HG02610 (cell line): ENCODE results near the gene DCAF12.
A peak's percentile ranks its signal among the peaks of the same experiment; 100 is the strongest.
"Not testable (repeated sequence)": the region's sequence is repeated elsewhere in the genome, so short reads cannot be mapped to it uniquely, and the experiment has no call there.

Experiments
- ATAC-seq: cut with Tn5 transposase; IDR thresholded peaks from one replicate; pipeline ENCODE4 v1.9.1; 2021; ENCODE audit warnings: mild to moderate bottlenecking, moderate library complexity; ENCODE audit not compliant: unreplicated experiment

Gene DCAF12

DNA sequence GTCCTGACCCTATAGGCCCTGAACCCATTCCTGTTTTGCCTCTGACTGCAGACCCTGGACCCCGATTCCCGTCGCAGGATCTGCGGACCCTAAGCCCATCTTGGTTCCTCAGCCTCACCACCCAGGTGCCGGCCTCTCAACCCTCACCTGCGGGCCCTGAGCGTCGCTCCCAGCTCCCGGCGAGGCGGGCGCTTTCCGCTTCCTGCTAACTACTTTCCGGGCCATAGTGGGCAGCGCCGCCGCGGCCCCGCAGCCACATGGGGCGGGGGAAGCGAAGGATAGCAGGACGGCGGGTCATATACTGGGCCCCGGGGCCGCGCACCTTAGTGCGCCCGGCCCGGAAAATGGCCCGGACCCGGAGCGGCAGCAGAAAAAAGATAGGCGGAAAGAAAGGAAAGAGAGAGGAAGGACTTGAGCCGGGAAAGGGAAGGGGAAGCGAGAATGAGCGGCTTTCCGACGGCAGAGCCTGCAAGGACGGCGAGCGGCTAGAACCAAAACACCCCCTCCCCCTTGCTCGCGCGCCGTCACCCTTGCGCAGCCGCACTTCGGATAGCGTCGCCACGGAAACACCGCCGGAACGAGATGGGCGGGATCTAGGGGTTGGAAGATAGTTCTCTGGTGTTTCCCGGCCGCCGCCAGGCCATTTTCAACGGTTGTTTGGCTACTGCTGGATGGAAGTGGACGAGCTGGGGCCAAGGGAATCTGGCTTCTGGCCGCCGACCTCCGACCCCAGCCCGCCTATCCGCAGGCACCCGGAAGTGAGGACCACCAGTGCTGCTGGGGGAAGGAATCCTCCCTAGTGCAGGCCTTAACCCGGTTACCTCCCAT lies at the start of gene DCAF12:
Gene DCAF12 (minus strand): TSS at position 492 of the 828 bp plus-strand sequence. CDS start 267 bp downstream, at position 225.
- peak; percentile 86 for ATAC-seq

DNA sequence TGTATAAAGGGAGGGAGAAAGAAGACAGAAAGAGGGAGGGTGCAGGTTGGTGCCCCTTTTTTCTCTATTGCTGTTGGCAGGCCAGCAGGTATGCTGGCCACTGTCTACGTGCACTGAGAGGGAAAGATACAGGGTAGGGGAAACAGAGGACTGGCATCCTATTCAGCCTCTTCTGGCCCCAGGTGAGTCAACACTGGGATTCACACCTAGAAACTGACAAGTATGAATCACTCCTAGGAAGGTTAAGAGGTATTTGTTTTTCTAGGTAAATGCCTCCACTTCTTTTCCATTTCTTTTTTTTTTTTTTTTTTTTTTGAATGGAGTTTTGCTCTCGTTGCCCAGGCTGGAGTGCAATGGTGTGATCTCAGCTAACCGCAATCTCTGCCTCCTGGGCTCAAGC lies 49.6 kb upstream of the DCAF12 start:
- no peak for ATAC-seq

DNA sequence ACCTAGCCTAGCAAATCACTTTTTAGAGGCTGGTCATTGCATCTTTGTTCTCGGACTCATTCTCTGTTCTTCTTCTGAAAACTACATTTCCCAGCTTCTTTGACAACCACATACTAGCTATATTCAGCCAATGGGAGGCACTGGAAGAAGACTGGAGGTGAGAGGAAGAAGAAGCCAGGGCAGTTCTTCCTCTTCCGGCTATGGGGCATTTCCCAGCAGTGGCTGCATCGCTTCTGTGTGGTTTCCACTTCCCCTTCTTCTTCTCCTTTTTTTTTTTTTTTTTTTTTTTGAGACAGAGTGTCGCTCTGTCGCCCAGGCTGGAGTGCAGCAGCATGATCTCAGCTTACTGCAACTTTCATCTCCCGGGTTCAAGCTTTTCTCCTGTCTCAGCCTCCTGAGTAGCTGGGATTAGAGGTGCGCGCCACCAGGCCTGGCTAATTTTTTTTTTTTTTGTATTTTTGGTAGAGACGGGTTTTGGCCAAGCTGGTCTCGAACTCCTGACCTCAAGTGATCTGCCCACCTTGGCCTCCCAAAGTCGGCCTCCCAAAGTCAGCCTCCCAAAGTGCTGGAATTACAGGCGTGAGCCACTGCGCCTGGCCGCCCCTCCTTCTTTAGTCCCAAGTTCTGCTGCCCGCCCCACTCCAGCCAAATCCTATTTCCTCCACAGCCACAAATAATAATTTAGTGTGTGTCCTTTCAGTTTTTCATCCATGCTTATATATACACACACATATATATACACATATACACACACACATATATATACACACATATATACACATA lies 45.4 kb upstream of the DCAF12 start:
- ATAC-seq: peak; percentile 72

DNA sequence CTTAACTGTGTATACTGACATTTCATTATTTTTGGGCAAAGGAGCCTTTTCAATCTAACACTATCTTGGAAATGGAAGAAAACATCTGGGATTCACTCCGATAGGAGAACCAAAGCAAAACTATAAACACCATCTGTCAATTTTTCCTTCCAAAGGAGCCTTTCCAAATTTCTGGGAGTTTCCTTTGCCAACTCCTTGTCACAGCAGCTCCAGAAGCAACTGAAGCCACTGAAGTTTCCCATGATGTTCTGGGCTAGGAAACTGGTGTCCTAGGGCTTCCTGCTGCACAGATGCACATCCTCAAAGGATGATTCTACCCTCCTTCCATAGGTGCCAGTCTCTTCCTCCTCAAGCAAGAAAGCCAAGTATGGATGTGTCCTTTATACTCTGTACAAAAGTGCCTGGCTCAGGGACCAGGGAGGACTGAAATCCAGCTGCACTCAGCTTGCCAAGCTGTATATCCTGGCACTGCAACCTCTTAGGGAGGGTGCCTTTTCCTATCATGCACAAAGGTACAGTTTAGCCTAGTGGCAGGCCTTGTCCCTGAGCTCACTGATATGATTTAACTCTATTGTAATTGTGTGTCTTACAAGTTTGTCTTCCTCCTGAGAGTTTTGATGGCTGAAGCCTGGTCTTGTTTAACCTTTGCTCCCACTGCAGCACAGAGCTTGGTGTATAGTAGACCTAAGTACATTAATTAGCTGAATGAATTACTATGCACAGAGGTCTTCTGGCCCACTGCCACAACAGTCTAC lies 43.9 kb upstream of the DCAF12 start:
- ATAC-seq: no peak

DNA sequence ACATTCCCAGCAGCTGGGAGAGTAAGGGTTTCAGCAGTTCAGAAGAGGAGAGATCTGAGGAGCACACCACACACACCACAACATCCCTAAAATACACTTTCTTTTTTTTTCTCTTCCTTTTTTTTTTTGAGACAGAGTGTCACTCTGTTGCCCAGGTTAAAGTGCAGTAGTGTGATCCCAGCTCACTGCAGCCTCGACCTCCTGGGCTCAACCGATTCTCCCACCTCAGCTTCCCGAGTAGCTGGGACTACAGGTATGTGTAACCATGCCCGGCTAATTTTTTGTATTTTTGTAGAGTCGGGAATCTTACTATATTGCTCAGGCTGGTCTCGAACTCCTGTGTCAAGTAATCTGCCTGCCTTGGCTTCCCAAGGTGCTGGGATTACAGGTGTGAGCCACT lies 42.6 kb upstream of the DCAF12 start:
- no peak for ATAC-seq

DNA sequence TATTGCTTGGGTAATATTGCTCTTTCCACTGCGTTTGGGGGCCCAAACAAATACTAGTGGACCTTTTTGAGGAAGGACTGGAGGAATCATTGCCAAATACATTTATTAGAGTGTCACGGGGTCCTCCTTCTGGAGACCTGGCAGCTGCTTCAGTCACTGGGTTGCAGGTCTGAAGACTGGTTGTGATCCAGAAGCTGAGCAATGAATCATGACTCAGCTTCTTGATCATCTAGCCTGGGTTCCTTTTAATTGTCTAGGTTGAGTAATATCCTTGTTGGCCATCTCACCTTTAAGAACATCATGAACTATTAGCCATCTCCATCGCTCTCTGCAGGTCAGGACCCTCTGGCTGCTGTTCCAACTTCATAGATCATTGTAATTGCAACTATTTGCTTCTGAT lies 36.9 kb upstream of the DCAF12 start:
- no peak for ATAC-seq

DNA sequence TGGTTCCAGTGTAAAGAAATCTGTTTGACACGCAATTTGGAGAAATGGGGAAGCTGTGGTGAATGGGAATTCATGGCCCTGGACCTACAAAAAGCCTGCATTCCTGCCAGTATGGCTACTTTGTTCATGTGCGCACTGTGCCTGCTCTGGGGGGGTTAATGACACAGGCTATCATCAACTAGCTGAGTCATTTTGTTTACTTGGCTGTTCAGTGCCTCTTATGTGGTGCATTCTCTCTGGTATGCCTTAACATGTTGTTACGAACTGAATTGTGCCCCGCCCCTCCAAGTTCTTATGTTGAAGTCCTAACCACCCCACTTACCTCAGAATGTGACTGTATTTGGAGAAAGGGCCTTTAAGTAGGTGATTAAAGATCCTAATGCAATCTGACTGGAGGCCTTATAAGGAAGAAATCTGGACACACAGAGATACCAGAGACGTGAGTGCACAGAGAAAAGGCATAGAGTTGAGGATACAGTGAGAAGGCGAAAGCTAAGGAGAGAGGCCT lies 31.9 kb upstream of the DCAF12 start:
- ATAC-seq: no peak

DNA sequence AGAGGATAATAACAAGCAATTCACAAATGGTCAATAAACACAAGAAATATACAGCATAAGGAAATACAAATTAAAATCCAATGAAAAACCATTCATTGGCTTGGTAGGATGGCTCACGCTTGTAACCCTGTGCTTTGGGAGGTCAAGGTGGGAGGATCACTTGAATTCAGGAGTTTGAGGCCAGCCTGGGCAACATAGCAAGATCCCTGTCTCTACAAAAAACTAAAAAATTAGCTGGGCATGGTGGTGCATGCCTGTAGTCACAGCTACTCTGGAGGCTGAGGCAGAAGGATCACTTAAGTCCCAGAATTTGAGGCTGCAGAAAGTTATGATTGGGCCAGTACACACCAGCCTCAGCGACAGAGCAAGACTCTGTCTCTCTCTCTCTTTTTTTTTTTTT lies 31.4 kb upstream of the DCAF12 start:
- ATAC-seq: no peak

DNA sequence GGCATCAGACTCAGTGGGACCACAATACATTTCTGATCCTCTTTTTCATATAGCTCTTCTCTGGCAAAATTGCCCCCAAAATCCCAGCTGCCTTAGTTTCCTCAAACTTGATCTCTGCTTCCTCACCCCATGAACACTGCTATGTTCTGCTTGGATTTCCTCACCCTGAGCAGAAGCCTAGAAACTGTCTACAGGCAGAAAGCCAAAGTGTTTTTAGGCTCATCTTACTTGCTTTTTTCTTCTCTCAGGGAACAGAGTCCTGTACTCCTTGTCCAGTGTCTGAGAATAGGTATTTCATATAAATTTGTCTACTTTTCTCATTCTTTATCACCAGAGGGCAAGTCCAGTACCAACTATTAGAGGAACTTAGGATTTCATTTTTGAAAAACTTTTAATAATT lies 30.8 kb upstream of the DCAF12 start:
- no peak for ATAC-seq

DNA sequence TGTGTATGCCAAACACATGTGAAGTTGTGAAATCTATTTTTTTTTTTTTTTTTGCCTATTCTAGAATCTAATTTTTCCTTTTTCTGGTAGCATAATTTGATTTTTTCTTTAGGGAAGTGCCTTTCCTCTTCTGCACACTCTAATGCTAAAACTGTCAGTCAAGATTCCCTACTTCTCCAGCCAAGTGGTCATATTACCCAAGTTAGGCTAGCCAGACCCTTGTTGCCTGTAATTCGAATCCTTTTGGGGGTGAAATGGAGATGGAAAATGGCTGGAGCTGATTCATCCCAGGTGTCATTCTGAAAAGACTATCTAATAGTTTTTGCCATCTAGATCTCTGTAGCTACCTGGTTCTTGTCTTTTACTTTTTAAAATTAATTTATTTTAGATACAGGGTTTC lies 27.6 kb upstream of the DCAF12 start:
- ATAC-seq: no peak

DNA sequence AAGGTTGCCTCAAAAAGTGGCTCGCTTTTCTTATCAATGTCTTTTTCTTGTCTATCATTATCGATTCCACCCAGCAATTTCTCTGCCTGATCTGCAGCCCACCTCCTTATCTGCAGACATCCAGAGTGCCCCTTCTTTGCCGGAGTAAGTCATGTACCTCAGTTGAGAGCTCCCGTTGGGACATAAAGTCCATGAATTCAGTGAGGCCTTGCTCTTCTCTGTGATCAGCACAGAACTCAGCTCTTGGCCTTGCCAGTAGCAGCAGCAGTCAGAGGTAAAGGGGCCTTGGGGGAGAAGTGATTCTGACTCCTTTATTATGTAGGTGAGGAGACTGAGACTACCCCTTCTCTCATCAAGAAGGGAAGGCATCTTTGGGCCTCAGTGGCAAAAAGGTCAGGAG lies 24.9 kb upstream of the DCAF12 start:
- ATAC-seq: no peak

DNA sequence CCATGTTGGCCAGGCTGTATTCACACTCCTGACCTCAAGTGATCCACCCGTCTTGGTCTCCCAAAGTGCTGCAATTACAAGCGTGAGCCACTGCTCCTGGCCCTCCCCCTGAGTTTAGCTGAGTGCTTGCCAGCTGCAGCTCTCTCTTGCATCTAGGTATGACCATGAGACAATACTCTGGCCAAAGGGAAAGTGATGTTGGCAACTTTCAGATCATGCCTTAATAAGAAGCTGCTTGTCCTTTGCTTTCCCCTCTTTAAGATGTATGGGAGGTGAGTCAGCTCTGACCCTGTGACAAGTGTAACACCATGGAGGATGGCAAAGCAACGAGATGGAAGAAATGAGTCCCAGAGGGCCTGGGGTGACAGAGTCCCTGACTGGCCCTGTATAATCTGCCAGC lies 18.7 kb upstream of the DCAF12 start:
- ATAC-seq: no peak

DNA sequence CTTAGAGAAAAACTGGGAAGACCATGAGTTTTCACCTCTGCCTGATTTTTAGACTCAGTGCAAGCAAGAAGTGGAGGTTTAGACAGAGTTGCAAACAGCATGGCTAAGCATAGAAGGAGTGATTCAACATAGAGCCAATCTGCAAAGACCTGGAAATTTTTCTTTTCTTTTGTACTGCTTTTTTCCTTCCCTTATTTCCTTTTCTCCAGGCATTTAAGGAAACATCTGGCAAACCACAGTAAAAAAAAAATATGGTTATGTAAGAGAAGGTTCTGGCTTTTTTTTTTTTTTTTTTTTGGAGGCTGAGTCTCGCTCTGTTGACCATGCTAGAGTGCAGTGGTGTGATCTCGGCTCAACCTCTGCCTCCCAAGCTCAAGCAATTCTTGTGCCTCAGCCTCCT lies 16.6 kb upstream of the DCAF12 start:
- ATAC-seq: no peak

DNA sequence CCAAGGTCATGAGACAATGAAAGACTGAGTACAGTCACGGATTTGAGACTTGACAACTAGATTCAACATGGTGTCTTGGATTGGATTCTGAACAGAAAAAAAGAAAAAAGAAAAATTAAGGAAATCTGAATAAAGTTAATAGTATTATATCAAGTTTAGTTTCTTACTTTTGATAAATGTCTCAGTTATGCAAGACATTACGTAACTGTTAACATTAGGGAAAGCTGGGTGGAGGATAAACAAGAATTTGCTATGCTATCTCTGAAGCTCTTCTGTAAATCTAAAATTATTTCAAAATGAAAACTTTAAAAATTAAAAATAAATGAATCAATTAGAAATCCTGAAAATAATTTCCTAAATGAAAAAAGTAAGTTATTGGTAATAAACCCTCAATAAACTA lies 14.4 kb upstream of the DCAF12 start:
- no peak for ATAC-seq

DNA sequence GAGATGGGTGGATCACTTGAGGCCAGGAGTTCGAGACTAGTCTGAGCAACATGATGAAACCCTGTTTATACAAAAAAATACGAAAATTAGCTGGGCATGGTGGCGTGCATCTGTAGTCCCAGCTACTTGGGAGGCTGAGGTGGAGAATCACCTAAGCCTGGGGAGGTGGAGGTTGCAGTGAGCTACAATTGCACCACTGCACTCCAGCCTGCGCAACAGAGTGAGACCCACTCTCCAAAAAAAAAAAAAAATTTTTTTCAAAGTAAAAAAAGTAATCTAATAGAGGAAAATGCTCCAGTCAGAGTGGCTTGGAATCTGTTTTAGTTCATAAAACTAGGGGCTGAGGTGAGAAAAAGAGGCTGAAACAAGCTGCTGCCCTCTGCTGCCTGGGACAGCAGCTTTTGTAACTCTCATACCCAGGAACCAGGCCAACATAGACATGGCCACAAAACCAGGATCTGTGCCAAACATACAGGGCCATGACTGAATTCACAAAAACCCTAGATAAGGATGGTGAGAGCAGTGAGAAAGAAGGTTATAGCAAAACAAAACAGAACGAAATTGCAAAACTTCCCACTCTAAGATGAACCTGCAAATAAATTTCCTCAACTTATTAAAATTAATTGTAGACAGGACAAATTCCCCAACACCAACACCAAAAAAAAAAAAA lies 13.1 kb upstream of the DCAF12 start:
- ATAC-seq: no peak

DNA sequence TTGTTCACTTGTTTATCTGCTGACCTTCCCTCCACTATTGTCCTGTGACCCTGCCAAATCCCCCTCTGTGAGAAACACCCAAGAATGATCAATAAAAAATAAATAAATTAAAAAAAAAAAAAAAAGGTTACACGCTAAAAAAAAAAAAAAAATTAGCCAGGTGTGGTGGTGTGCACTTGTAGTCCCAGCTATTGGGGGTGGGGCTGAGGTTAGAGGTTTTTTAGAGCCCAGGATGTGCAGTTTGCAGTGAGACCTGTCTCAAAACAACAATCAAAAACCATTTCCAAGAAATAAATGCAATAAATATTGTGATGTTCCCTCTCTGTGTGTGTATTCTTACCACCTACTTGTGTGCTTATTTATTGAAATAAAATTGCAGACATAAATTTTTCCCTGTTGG lies 12.1 kb upstream of the DCAF12 start:
- not testable (repeated sequence) for ATAC-seq

DNA sequence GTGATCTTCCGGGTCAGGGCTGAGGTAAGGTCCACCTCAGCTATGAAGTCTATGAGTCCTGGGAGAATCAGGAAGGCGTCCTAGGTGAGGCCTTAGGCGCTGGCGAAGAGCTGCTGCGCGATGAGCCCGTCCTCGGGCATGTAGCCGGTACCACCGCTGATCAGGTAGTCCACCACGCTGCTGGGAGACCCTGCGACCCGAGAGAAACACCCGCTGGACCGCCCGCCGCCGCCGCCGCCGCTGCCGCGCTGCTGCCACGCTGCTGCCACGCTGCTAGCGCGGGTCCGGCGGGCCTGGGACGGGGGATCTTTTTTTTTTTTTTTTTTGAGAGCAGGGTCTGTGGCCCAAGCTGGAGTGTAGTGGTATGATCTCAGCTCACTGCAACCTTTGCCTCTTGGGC lies 8.0 kb upstream of the DCAF12 start:
- ATAC-seq: no peak

DNA sequence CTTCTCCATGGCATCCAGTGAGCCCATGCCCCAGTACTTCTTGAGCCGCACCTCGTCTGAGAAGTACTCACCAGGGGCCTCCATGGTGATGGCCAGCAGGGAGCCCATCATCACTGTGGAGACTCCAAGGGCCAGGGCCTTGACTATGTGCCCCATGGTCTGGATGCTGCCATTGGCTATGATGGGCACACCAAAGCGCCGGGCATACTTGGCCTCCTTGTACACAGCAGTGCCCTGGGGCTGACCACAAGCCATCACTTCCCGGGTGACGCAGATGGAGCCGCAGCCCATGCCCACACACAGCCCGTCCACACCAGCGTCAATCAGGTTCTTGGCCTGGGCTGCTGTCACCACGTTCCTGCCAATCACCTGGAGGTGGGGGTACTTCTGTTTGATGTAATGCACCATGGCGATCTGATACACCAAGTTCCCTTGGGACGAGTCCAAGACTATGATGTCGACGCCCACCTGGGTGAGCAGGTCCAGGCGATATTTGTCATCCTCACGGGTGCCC lies 7.0 kb upstream of the DCAF12 start:
- ATAC-seq: no peak

DNA sequence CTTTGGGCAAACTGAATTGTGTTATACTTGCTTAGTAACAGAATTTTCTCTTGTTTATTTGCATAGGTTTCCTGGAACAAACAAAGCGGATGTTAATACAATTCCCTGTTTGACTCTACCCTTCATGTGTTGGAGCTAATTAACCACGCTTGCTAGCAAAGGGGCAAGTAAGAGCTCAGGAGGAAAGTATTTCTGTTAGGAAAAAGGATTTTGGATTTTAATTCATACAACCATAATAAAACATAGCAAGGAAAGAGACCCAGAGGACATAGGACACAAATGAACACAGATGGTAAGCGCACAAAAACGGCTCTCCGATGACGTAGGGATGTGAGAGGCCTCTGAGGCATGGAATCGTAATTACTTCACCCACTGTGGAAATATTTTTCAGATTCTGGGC lies 5.1 kb upstream of the DCAF12 start:
- no peak for ATAC-seq
